ENCODE data around the gene GLRA3. TPM values are rescaled to one million over a fixed set of nuclear protein-coding genes. Genes with fewer than 3 reads are reported as not detected.
"Not testable (repeated sequence)": the region's sequence is repeated elsewhere in the genome, so short reads cannot be mapped to it uniquely, and the experiment has no call there.

The GLRA3 gene
- 0.98 TPM for polyA plus RNA-seq

DNA sequence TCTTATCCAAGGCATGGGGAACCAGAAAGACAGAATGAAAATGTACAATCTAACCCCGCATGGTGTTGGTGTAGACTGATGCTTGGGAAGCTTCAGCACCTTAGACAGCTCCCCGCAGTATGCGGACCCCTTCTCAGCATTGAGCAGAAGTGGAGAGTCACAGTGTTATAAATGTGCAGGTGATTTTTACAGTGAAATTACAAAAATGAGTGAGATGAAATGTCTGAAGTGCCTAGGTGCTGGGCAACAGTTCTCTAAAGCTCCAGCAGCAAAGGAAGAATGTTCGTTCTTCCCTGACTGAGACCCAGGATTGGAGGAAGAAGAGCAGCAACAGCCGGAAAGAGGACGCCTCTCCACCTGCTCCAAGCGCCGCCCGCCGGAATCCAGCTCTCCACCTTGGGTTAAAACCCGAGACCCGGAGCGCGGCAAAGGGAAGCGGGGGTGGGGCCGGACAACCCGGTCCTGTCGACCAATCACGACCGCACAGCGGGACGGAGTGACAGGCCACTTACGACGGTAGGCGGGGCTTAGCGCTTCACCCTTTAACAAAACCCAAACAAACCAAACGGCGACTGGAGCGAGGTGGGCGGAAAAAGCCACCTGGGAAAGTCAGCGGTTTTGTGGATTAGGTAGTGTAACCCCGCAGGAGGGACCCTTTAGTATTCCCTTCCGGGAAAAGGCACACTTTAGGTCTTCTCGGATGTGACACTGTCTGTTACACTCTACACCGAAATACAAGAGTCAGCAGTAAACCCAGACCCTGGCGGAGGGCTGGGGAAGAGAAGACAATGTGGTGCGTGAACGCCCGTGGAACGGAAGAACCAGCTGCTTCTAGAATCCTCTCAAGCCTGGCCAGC, at the start of gene GLRA3:
GLRA3 (minus strand) TSS at position 403 of the 857 bp plus-strand sequence. CDS start 436 bp downstream, outside the sequence.
- Mint-ChIP-seq H3K4me3 (peak within 1 kb of the TSS; percentile 88 to 95 (median 92)), H3K9me3 (peaks cover 0 to 5% (median 0%) of the 10 kb centered on the region in 3 donors), H3K4me1 (peaks cover 6 to 8% (median 6%) of the 10 kb centered on the region in 3 donors), H3K36me3 (no peaks in the 10 kb centered on the region), H3K27me3 (peaks cover 6% of the 10 kb centered on the region), H3K27ac (peak within 1 kb of the TSS in 2 of 3 donors; percentile 17 to 50)

DNA sequence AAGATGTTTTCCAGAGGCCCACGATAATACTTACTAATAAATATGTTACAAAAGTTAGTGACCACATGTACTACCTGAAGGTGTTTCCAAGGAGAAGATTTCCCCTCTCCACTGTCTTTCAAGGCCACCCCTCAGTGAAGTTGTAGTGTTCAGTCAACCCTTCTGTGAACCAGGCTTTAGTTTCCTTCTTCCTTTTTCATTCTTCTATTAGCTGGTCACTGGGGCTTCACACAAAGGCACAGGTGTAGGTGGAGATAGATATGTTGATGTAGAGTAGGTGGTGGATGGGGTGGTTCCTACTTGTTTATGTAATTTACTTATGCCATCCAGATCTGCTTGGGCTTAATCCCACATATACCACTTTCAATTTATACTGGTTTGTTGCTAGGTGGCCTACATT, 45.9 kb upstream of the GLRA3 start:
- no peaks in the 10 kb centered on the region for H3K36me3 Mint-ChIP-seq
- peaks cover 0 to 2% (median 0%) of the 10 kb centered on the region in 3 donors for H3K9me3 Mint-ChIP-seq
- H3K4me1 Mint-ChIP-seq, result peaks cover 15 to 19% (median 18%) of the 10 kb centered on the region in 3 donors
- H3K27me3 Mint-ChIP-seq, result no peaks in the 10 kb centered on the region
- peak overlapping the region in 3 of 4 donors; percentile 61 to 77 (median 67) for H3K4me3 Mint-ChIP-seq
- peak overlapping the region in 2 of 3 donors; percentile 32 to 85 for H3K27ac Mint-ChIP-seq

DNA sequence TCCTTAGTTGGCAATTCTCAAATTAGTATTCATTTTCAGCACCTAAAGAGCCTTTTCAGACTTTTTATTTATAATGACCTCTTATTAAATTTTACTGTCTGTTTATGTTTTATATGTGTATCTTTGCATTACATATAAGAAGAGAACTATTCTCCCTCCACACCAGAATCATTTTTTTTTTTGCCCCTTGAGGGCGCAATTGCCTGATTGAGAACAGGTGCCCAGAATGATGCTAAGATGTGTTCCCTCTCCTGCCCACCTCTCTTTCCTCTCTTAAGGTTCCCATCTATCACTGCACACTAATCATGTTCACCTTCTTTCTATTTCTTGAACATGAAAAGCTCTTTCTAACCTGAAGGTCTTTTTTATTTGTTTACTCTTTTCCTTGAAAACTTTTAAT, 44.9 kb upstream of the GLRA3 start:
- peak overlapping the region in 1 of 3 donors; percentile 0 for H3K27ac Mint-ChIP-seq
- H3K9me3 Mint-ChIP-seq, result no peaks in the 10 kb centered on the region
- peaks cover 15 to 19% (median 18%) of the 10 kb centered on the region in 3 donors for H3K4me1 Mint-ChIP-seq
- H3K4me3 Mint-ChIP-seq, result peak overlapping the region in 3 of 4 donors; percentile 75 to 87 (median 76)
- H3K27me3 Mint-ChIP-seq, result no peaks in the 10 kb centered on the region
- no peaks in the 10 kb centered on the region for H3K36me3 Mint-ChIP-seq

DNA sequence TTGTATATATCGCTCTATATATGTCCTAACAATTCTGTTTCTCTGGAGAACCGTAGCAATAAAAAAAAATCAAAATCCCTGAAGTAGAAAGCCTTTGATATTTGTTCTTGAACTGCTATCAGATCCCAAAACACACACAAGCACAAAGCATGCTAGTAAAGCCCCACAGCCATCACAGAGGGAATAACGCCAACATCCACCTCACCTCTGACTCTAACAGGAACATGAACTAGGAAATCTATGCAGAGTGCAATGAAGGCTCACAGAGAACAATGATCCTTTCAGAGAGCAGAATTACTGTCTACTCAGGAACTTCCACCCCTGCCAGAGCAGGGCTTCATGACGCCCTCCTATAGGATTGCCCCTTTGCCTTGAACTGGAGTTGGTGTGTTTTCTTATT, 44.1 kb upstream of the GLRA3 start:
- H3K27me3 Mint-ChIP-seq, H3K27ac Mint-ChIP-seq, H3K36me3 Mint-ChIP-seq, H3K9me3 Mint-ChIP-seq: not testable (repeated sequence)
- Mint-ChIP-seq H3K4me3 (peak overlapping the region in 3 of 4 donors; percentile 19 to 76 (median 75)), H3K4me1 (peaks cover 15 to 19% (median 18%) of the 10 kb centered on the region in 3 donors)

DNA sequence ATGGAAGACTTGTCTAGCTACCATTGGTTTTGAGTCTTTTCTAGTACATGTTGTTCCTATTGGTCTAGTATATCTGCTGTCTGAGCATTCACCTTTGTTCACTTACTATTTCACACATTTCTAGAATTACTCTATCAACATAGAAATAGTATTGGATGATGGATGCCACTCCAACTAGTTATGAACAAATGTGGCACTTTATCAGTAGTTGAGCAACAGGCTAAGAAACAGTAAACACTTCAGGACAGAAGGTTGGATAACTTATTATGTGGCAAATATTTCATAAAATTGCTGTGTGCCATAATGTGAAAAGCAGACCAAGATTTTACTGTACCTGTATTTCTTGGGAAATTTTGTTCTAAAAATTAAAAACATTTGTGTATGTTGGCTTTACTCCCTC, 42.4 kb upstream of the GLRA3 start:
- Mint-ChIP-seq H3K9me3 (peaks cover 0 to 3% (median 0%) of the 10 kb centered on the region in 3 donors), H3K4me3 (peak overlapping the region in 3 of 4 donors; percentile 9 to 52 (median 47)), H3K36me3 (peaks cover 2% of the 10 kb centered on the region), H3K27ac (no peak overlapping the region), H3K27me3 (no peaks in the 10 kb centered on the region), H3K4me1 (peaks cover 14 to 18% (median 15%) of the 10 kb centered on the region in 3 donors)

DNA sequence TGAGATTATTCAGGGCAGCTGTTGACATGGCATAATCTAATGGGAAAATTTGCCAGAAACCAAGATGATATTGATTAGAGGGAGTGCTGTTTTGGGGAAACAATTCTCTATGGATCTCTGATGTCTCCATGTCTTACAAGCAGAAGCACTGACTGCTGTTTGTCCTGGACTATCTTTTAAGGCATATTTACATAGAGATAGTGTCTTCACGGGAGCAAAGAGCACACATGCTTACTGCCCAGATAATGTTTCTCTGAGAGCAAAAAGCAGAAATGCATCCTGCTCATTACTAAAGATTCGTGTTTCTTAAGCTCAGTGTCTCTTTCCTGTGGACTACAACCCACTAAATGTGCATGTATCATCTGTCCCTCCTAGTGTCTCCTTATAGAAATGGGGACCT, 41.3 kb upstream of the GLRA3 start:
- H3K4me1 Mint-ChIP-seq, result peaks cover 12 to 15% (median 13%) of the 10 kb centered on the region in 3 donors
- H3K9me3 Mint-ChIP-seq, result peaks cover 0 to 10% (median 0%) of the 10 kb centered on the region in 3 donors
- no peaks in the 10 kb centered on the region for H3K27me3 Mint-ChIP-seq
- H3K27ac Mint-ChIP-seq, result no peak overlapping the region
- H3K4me3 Mint-ChIP-seq, result no peak overlapping the region
- H3K36me3 Mint-ChIP-seq, result peaks cover 2% of the 10 kb centered on the region

DNA sequence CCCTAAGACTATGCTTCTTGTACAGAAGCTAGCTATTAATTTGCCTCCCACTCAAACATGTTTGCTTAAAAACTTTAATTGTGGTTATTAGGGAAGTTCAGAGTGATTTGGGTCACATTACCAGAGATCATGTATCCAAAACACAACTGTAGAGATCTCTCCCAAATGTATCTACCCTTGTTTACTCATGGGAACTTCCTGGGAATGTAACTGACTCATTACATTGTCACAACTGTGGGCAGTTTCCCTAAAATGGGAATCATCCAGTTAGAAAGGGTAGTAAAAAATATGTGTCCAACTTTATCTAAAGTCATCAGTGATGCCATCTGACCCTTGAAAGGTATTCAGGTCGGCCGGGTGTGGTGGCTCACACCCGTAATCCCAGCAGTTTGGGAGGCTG, 40.3 kb upstream of the GLRA3 start:
- H3K36me3 Mint-ChIP-seq, result peaks cover 2% of the 10 kb centered on the region
- peaks cover 0 to 13% (median 4%) of the 10 kb centered on the region in 3 donors for H3K9me3 Mint-ChIP-seq
- H3K4me3 Mint-ChIP-seq, result no peak overlapping the region
- H3K4me1 Mint-ChIP-seq, result peaks cover 5 to 10% (median 6%) of the 10 kb centered on the region in 3 donors
- no peaks in the 10 kb centered on the region for H3K27me3 Mint-ChIP-seq
- H3K27ac Mint-ChIP-seq, result no peak overlapping the region

DNA sequence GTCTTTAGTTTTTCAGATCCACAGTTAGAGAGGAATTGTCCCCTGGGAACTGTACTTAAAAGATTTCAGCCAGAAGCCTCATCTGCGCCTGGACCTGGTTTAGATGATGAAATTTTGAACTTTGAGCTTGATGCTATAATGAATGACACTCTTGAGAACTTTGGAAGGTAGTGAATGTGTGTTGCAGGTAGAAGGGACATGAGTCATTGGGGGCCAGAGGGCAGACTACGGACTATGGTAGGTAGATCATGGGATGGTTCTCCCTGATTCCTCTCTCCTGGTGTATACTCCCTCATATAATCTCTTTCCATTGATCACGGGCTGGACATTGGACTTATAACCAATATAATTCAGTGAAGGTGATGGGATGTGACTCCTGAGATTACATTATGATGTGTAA, 38.9 kb upstream of the GLRA3 start:
- Mint-ChIP-seq H3K27ac (peak overlapping the region in 1 of 3 donors; percentile 64), H3K9me3 (peaks cover 0 to 13% (median 4%) of the 10 kb centered on the region in 3 donors), H3K4me3 (peak overlapping the region in 2 of 4 donors; percentile 3 to 59), H3K4me1 (peaks cover 4 to 10% (median 6%) of the 10 kb centered on the region in 3 donors), H3K36me3 (peaks cover 2% of the 10 kb centered on the region), H3K27me3 (no peaks in the 10 kb centered on the region)

DNA sequence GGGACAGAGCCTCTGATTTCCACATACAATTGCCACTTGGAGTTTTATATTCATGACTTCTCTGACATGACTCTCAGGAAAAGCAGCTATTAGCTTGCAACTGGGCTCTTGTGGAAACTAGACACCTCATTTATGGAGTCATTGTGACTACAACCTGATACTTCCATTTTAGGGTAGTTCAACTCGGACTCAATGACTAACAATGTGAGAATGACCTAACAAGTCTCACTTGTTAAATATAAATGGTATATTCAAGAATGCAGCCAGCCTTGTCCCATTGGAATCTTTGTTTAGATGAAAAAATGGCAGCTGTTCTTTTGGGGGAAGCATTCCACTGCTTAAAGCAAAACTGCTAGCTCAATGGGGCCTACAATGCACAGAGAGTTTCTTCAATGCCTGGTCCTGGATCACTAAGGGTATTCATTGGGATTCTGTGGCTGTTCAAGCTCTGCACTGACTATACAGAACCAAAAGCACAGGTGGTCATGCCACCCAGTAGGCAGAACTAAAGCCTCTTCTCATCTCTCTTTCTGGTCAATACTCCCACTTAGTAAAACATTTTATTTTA, 36.5 kb upstream of the GLRA3 start:
- peaks cover 2% of the 10 kb centered on the region for H3K36me3 Mint-ChIP-seq
- no peak overlapping the region for H3K27ac Mint-ChIP-seq
- no peaks in the 10 kb centered on the region for H3K27me3 Mint-ChIP-seq
- H3K9me3 Mint-ChIP-seq, result peaks cover 0 to 14% (median 4%) of the 10 kb centered on the region in 3 donors
- H3K4me1 Mint-ChIP-seq, result peaks cover 1 to 10% (median 2%) of the 10 kb centered on the region in 3 donors
- H3K4me3 Mint-ChIP-seq, result no peak overlapping the region

DNA sequence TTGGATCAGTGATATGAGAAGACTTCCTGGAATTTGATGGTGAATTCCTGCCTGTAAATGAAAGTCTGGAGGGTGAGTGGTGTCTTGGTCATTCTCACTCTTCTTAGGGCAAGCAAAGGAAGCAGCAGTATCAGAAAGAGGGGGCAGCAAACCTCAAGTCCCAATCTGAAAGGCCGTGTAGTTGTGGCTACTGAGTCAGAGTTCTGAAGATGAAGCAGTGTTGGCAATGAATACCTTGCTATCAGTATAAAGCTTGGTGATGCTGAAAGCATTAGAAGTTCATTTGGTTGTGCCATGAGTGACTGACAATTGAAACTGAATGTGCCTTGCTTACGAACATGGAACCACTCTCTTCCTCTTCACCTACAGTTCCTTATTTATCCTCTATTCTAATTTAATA, 35.0 kb upstream of the GLRA3 start:
- no peaks in the 10 kb centered on the region for H3K27me3 Mint-ChIP-seq
- H3K4me3 Mint-ChIP-seq, result no peak overlapping the region
- peaks cover 8 to 17% (median 8%) of the 10 kb centered on the region in 3 donors for H3K4me1 Mint-ChIP-seq
- peaks cover 4 to 16% (median 6%) of the 10 kb centered on the region in 3 donors for H3K9me3 Mint-ChIP-seq
- peaks cover 2% of the 10 kb centered on the region for H3K36me3 Mint-ChIP-seq
- H3K27ac Mint-ChIP-seq, result no peak overlapping the region

DNA sequence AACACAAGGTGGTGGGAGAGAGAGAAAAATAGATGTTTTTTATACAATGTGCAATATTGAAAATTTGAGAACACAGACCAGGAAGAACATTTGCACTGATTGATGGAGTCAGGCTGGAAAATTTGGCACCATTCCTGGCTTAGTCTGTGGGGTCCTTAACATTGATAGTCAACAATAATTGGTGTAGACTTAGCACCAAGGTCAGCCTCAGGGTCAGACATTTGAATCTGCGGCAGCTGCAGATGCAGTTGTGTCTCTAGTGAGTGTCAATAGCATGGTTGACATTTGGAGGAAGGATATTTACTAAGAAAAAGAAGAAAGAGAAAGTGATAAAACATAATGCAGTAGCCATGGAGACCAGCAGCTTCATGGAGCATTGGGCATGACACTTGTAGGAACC, 31.5 kb upstream of the GLRA3 start:
- peaks cover 8 to 22% (median 8%) of the 10 kb centered on the region in 3 donors for H3K4me1 Mint-ChIP-seq
- no peak overlapping the region for H3K27ac Mint-ChIP-seq
- H3K9me3 Mint-ChIP-seq, result peaks cover 6 to 10% (median 6%) of the 10 kb centered on the region in 3 donors
- no peaks in the 10 kb centered on the region for H3K36me3 Mint-ChIP-seq
- H3K27me3 Mint-ChIP-seq, result no peaks in the 10 kb centered on the region
- no peak overlapping the region for H3K4me3 Mint-ChIP-seq

DNA sequence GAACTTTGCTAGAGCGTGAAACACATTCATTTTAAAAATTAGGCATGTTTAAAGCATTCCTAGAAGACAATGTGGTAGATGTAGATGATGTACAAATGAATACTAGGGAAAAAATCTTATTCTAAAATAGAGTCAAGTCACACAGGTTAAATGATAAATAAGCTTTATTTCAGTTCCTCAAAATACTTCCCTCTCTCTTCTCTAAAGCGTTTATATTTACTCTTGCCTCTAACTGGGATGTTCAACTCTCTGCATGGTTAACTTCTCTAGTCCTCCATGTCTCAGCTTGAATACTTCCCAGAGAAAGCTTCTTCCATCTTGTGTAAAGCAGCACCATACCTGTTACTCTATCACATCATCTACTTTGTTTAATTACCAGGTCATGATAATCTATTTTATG, 30.9 kb upstream of the GLRA3 start:
- H3K36me3 Mint-ChIP-seq, result no peaks in the 10 kb centered on the region
- peaks cover 4 to 8% (median 6%) of the 10 kb centered on the region in 3 donors for H3K9me3 Mint-ChIP-seq

DNA sequence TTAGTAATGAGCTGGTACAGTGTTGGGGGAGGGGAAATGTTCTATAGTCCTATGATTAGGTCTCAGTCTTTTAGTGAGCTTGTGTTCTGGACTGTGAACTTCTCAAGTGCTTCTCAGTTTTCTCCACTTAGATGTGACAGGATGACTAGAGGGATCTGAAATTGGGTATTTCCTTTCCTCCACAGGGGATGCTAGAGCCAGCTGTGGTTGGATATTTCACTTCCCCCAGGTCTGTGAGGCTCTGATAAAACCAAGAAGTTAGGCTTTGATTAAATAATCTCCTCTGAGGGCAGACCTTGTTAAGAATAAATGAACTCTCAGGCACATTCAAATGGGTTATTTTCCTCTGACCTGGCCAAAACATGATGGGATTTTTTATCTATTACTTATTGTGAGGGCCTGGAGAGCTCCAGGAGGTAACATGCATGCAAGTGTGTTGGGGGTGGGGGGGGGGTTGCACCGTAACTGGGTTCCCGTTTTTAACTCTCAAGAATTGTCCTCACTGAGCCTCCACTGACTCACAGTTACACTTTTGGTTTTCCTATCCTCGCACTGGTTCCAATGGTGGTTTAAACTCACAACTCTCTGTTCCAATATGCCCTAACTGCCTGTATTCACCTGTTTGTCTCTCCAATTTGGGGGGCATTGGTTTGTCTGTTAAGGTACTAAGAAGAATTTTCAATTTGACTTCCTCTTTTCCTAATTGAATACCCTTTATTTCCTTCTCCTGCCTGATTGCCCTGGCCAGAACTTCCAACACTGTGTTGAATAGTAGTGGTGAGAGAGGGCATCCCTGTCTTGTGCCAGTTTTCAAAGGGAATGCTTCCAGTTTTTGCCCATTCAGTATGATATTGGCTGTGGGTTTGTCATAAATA, 28.1 kb upstream of the GLRA3 start:
- Mint-ChIP-seq H3K4me1 (peaks cover 8 to 13% (median 9%) of the 10 kb centered on the region in 3 donors), H3K4me3 (no peak overlapping the region), H3K9me3 (peaks cover 2 to 6% (median 6%) of the 10 kb centered on the region in 3 donors), H3K27ac (peak overlapping the region in 1 of 3 donors; percentile 44), H3K36me3 (no peaks in the 10 kb centered on the region), H3K27me3 (no peaks in the 10 kb centered on the region)

More for the DNA sequence above, 30.9 kb upstream of the GLRA3 start:
- H3K4me1 Mint-ChIP-seq, result peaks cover 8 to 22% (median 8%) of the 10 kb centered on the region in 3 donors
- no peaks in the 10 kb centered on the region for H3K27me3 Mint-ChIP-seq
- peak overlapping the region in 2 of 4 donors; percentile 78 to 80 for H3K4me3 Mint-ChIP-seq
- no peak overlapping the region for H3K27ac Mint-ChIP-seq

DNA sequence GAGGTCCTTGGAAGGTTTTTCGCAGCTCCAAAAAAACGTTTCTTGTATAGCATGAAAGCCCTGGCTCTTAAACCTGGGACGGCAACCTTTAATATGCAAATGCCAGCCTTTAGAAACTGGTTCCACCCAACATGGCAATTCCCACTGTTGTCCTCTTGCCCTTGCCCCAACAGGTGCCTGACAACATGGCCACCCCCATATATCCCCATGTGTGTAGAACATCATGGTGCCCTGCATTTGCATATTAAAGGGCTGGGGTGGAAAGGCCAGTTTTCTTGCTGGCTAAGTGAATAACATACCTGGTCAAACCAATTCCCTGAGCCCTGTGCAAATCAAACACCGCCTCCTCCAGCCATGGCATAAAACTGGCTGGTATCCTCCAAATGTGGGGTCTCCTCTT, 26.0 kb upstream of the GLRA3 start:
- no peaks in the 10 kb centered on the region for H3K27me3 Mint-ChIP-seq
- no peak overlapping the region for H3K4me3 Mint-ChIP-seq
- no peaks in the 10 kb centered on the region for H3K36me3 Mint-ChIP-seq
- no peak overlapping the region for H3K27ac Mint-ChIP-seq
- H3K9me3 Mint-ChIP-seq, result peaks cover 2 to 7% (median 6%) of the 10 kb centered on the region in 3 donors
- H3K4me1 Mint-ChIP-seq, result peaks cover 1 to 11% (median 5%) of the 10 kb centered on the region in 3 donors

Measured in IgD-negative memory B cell (primary cell).